ENCODE measurements around the gene RAD23A.
A peak's percentile ranks its signal among the peaks of the same experiment; 100 is the strongest.

The RAD23A gene

DNA sequence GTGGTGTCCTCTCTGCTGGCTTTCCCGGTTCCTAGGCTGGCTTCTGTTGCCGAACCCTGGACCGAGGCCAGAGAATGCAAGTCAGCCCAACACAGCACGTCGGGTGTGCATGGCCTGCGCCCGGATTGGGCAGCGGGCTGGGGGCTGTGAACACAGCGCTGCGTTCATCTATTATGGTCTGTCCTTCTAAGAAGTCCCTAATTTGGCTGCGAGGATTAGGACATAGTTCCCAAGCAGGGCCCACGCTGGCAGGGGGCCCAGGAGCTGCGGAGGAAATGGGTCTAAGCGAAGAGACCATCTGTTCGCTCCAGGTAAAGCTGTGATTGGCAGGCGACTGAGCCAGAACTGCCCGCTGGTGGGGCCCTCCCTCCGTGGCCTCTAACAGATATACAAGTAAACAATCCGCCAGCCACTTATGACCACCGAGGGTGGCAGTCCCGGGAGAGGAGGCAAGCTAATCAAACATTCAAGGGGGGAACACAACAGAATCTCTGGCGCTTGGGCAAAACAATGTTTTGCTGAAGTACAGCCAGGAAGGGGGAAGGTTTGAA, 32.6 kb upstream of the RAD23A start (continued):
- TF ChIP-seq ZNF560 (tag by site-specific recombination; IDR thresholded peaks at IDR 0.05; ENCODE audit: borderline replicate concordance) (no peak), HOXA7 (CRISPR knock-in tag; IDR thresholded peaks at IDR 0.05; ENCODE audit: borderline replicate concordance) (no peak), ZNF133 (tag by site-specific recombination; IDR thresholded peaks at IDR 0.05) (no peak), BCL11B (tag by site-specific recombination; IDR thresholded peaks at IDR 0.05; ENCODE audit: low read depth) (no peak), ZNF571 (tag by site-specific recombination; IDR thresholded peaks at IDR 0.05) (no peak), ZNF629 (tag by site-specific recombination; IDR thresholded peaks at IDR 0.05) (peak; percentile 56; the same call in 1 of the 2 replicates), ZNF792 (tag by site-specific recombination; IDR thresholded peaks at IDR 0.05) (no peak), SP2 (tag by site-specific recombination; IDR thresholded peaks at IDR 0.05) (peak; percentile 69), ZNF776 (tag by site-specific recombination; IDR thresholded peaks at IDR 0.05; ENCODE audit: borderline replicate concordance) (no peak), ZNF423 (tag by site-specific recombination; IDR thresholded peaks at IDR 0.05) (no peak), ZNF791 (tag by site-specific recombination; IDR thresholded peaks at IDR 0.05) (no peak), ZBTB8A (tag by site-specific recombination; IDR thresholded peaks at IDR 0.05) (peak; percentile 99), ZNF169 (tag by site-specific recombination; IDR thresholded peaks at IDR 0.05) (no peak), ZEB2 (tag by site-specific recombination; IDR thresholded peaks at IDR 0.05) (peak; percentile 82), EGR2 (tag by site-specific recombination; IDR thresholded peaks at IDR 0.05; ENCODE audit: low read depth) (no peak), ZNF2 (tag by site-specific recombination; IDR thresholded peaks at IDR 0.05) (no peak; the same call in 1 of the 2 replicates), ZNF394 (tag by site-specific recombination; IDR thresholded peaks at IDR 0.05; ENCODE audit: borderline replicate concordance) (no peak; the same call in 1 of the 2 replicates), ZNF473 (tag by site-specific recombination; IDR thresholded peaks at IDR 0.05) (no peak), ZBTB7A (tag by site-specific recombination; IDR thresholded peaks at IDR 0.05; ENCODE audit: low read depth) (no peak), ZNF561 (tag by site-specific recombination; IDR thresholded peaks at IDR 0.05; ENCODE audit: borderline replicate concordance) (0 out of 2 replicates have a peak, but pooled peaks have one; percentile 33), ZBTB20 (tag by site-specific recombination; IDR thresholded peaks at IDR 0.05) (peak; percentile 95), ZNF658 (tag by site-specific recombination; IDR thresholded peaks at IDR 0.05) (no peak), RBAK (tag by site-specific recombination; IDR thresholded peaks at IDR 0.05) (no peak)
- TF ChIP-seq, protein P1, sequence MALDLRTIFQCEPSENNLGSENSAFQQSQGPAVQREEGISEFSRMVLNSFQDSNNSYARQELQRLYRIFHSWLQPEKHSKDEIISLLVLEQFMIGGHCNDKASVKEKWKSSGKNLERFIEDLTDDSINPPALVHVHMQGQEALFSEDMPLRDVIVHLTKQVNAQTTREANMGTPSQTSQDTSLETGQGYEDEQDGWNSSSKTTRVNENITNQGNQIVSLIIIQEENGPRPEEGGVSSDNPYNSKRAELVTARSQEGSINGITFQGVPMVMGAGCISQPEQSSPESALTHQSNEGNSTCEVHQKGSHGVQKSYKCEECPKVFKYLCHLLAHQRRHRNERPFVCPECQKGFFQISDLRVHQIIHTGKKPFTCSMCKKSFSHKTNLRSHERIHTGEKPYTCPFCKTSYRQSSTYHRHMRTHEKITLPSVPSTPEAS (tag by site-specific recombination; IDR thresholded peaks at IDR 0.05) = no peak
- TF ChIP-seq, protein P2, sequence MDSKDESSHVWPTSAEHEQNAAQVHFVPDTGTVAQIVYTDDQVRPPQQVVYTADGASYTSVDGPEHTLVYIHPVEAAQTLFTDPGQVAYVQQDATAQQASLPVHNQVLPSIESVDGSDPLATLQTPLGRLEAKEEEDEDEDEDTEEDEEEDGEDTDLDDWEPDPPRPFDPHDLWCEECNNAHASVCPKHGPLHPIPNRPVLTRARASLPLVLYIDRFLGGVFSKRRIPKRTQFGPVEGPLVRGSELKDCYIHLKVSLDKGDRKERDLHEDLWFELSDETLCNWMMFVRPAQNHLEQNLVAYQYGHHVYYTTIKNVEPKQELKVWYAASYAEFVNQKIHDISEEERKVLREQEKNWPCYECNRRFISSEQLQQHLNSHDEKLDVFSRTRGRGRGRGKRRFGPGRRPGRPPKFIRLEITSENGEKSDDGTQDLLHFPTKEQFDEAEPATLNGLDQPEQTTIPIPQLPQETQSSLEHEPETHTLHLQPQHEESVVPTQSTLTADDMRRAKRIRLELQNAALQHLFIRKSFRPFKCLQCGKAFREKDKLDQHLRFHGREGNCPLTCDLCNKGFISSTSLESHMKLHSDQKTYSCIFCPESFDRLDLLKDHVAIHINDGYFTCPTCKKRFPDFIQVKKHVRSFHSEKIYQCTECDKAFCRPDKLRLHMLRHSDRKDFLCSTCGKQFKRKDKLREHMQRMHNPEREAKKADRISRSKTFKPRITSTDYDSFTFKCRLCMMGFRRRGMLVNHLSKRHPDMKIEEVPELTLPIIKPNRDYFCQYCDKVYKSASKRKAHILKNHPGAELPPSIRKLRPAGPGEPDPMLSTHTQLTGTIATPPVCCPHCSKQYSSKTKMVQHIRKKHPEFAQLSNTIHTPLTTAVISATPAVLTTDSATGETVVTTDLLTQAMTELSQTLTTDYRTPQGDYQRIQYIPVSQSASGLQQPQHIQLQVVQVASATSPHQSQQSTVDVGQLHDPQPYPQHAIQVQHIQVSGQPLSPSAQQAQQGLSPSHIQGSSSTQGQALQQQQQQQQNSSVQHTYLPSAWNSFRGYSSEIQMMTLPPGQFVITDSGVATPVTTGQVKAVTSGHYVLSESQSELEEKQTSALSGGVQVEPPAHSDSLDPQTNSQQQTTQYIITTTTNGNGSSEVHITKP (tag by site-specific recombination; IDR thresholded peaks at IDR 0.05) = peak; percentile 87
- TF ChIP-seq, protein P3, sequence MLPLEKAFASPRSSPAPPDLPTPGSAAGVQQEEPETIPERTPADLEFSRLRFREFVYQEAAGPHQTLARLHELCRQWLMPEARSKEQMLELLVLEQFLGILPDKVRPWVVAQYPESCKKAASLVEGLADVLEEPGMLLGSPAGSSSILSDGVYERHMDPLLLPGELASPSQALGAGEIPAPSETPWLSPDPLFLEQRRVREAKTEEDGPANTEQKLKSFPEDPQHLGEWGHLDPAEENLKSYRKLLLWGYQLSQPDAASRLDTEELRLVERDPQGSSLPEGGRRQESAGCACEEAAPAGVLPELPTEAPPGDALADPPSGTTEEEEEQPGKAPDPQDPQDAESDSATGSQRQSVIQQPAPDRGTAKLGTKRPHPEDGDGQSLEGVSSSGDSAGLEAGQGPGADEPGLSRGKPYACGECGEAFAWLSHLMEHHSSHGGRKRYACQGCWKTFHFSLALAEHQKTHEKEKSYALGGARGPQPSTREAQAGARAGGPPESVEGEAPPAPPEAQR (tag by site-specific recombination; IDR thresholded peaks at IDR 0.05) = no peak
- TF ChIP-seq, protein P4, sequence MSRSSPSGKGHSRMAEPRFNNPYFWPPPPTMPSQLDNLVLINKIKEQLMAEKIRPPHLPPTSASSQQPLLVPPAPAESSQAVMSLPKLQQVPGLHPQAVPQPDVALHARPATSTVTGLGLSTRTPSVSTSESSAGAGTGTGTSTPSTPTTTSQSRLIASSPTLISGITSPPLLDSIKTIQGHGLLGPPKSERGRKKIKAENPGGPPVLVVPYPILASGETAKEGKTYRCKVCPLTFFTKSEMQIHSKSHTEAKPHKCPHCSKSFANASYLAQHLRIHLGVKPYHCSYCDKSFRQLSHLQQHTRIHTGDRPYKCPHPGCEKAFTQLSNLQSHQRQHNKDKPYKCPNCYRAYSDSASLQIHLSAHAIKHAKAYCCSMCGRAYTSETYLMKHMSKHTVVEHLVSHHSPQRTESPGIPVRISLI (tag by site-specific recombination; IDR thresholded peaks at IDR 0.05) = no peak
- TF ChIP-seq, protein P5, sequence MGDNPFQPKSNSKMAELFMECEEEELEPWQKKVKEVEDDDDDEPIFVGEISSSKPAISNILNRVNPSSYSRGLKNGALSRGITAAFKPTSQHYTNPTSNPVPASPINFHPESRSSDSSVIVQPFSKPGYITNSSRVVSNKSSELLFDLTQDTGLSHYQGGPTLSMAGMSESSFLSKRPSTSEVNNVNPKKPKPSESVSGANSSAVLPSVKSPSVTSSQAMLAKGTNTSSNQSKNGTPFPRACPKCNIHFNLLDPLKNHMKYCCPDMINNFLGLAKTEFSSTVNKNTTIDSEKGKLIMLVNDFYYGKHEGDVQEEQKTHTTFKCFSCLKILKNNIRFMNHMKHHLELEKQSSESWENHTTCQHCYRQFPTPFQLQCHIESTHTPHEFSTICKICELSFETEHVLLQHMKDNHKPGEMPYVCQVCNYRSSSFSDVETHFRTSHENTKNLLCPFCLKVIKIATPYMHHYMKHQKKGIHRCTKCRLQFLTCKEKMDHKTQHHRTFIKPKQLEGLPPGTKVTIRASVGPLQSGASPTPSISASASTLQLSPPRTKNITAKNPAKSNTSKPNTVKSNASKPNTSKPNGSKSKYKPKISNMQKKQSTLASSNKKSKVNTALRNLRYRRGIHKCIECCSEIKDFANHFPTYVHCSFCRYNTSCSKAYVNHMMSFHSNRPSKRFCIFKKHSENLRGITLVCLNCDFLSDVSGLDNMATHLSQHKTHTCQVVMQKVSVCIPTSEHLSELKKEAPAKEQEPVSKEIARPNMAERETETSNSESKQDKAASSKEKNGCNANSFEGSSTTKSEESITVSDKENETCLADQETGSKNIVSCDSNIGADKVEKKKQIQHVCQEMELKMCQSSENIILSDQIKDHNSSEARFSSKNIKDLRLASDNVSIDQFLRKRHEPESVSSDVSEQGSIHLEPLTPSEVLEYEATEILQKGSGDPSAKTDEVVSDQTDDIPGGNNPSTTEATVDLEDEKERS (tag by site-specific recombination; IDR thresholded peaks at IDR 0.05) = no peak
- TF ChIP-seq, protein P6, sequence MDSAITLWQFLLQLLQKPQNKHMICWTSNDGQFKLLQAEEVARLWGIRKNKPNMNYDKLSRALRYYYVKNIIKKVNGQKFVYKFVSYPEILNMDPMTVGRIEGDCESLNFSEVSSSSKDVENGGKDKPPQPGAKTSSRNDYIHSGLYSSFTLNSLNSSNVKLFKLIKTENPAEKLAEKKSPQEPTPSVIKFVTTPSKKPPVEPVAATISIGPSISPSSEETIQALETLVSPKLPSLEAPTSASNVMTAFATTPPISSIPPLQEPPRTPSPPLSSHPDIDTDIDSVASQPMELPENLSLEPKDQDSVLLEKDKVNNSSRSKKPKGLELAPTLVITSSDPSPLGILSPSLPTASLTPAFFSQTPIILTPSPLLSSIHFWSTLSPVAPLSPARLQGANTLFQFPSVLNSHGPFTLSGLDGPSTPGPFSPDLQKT (IDR thresholded peaks at IDR 0.05; ENCODE audit: borderline replicate concordance, low read depth, low read length) = no peak

All from HEK293 (cell line).